ENCODE data around the gene CA10.

CA10 gene

GRCh38 chr17:51855806-51856205 is 302.7 kb downstream of the CA10 start:
- DNase-seq: no peak

GRCh38 chr17:51853857-51854256 is 304.7 kb downstream of the CA10 start:
- peak; percentile 32 for DNase-seq

GRCh38 chr17:51852603-51853002 is 305.9 kb downstream of the CA10 start:
- DNase-seq: no peak

DNA sequence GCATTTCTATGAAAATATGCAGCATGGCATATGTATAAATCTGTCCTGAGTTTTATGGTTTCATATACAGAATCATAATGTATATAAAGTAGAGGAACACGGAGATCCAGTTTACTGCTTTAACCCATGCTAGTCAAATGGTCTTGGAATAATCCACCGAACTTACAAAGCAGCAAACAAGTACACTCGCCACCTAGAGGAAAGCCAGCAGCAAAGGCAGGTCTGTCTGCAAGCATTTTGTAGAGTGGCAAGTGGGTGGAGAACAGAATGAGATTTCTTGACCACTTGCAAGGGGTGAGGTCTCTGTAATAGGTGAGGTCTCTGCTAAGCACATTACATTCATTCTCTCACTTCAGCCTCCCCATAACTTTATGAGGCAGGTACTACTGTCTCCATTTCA is 308.3 kb downstream of the CA10 start:
- DNase-seq: no peak

DNA sequence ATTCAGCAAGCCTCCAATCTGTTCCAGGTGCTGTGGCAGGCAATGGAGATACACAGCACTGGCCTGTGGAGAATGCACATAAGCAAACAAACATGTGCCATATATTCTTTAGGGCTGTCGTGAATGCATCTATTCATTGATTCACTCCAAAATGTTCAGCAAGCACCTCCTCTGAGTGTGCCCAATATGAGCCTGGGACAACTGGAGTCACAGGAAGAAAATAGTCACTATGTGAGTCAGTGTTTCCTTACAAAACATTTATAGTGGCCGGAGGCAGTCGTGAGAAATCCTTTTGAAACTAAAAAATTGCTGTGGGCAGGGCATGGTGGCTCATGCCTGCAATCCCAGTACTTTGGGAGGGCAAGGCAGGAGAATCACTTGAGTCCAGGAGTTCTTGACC is 310.1 kb downstream of the CA10 start:
- no peak for DNase-seq

- DNase-seq: no peak
Observed at GRCh38 chr17:51846566-51846965, 311.9 kb downstream of the CA10 start.

- no peak for DNase-seq
Observed at GRCh38 chr17:51845776-51846175, 312.7 kb downstream of the CA10 start.

- DNase-seq: no peak
Observed at GRCh38 chr17:51842763-51843162, 315.8 kb downstream of the CA10 start.

- no peak for DNase-seq
Observed at GRCh38 chr17:51841669-51842068, 316.8 kb downstream of the CA10 start.

GRCh38 chr17:51840688-51841087 is 317.8 kb downstream of the CA10 start:
- no peak for DNase-seq

DNA sequence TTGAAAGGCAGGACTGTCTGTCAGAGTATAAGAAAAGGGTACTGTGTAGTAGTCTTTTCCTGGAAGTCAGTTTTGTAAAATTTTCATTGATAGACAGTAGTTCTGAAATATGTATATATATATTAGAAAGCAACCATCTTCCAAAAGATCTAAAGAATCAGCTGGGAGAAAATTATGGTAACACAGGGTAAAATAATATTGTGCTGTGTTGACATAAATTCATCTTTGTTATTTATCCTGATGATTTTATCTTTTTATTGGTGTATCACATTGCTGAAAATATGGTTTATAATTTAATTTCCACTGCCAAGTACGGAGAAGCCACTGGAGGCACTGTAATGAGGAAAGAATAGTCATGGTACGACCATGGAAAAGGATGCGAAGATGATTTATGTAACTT is 324.9 kb downstream of the CA10 start:
- no peak for DNase-seq

- DNase-seq: no peak
Observed at GRCh38 chr17:51833045-51833444, 325.5 kb downstream of the CA10 start.

DNA sequence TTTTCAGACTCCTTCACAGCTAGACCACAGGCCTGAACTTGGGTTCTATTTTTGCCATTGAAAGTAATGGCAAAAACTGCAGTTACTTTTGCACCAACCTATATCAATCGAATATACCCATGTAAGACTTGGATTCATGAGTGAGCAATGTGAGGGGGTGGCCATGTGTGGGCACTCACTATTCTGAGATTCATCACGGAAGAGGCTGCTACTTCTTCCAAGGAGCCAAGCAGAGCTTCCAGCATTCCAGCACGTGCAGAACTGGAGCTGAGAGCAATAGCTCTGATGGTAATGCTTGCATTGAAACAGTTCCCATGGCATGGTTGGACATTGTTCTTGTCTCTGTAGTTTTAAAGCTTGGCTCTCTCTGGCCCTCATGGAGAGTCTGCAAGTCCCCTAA is 327.6 kb downstream of the CA10 start:
- no peak for DNase-seq

GRCh38 chr17:51830451-51830850 is 328.1 kb downstream of the CA10 start:
- DNase-seq: no peak

GRCh38 chr17:51828901-51829300 is 329.6 kb downstream of the CA10 start:
- no peak for DNase-seq

GRCh38 chr17:51827140-51827539 is 331.4 kb downstream of the CA10 start:
- no peak for DNase-seq

DNA sequence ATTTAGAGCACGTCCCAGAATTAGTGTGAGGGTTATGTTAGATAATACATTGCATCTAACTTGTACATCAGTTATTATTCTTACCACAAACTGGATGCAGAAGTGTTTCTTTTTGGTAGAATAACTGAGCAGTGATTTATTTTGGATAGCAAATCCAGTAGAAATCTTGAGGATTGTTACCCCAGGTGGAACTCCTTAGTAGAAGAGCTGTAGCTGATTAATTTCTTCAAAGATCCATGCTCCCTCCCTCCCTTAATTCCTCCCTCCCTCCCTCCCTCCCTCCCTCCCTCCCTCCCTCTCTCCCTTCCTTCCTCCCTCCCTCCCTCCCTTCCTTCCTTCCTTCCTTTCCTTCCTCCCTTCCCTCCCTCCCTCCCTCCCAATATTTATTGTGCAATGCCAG is 337.7 kb downstream of the CA10 start:
- no peak for DNase-seq

DNA sequence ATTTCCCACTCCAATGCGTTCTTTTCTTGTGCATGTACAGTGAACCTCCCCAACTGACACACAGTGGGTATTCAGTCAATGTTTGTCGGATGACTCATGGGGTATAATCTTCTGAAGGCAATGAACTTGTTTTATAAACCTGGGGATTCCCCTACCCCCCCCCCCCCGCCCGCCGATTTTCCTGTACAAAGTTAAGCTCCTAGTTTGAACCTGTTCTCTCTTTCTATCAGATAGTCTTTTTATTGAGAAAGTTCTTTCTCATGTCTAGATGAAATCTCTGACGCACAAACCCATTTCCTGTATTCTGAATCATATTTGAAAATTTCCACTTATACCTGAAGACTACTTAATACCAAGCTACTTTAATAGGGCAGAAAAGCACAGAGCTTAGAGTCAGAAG is 338.3 kb downstream of the CA10 start:
- DNase-seq: no peak

- no peak for DNase-seq
Observed at GRCh38 chr17:51819341-51820219, 338.9 kb downstream of the CA10 start.

GRCh38 chr17:51818777-51819176 is 339.7 kb downstream of the CA10 start:
- no peak for DNase-seq

GRCh38 chr17:51817955-51818354 is 340.6 kb downstream of the CA10 start:
- no peak for DNase-seq

DNA sequence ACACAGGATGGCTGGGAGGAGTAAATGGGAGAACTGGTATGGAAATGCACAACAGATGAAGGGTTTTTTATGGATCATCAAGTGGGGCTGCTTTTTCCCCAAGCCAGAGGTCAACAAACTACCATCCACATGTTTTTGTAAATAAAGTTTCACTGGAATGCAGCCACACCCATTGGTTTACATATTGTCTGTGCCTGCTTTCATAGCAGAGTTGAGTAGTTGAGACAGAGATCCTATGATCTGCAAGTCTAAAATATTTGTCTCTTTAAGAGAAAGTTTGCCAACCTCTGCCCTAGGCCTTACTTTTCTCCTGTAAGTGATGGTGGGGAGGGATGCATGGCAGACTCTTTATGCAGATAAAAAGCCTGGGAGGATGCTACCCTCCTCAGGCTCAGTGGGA is 341.4 kb downstream of the CA10 start:
- no peak for DNase-seq

- no peak for DNase-seq
Observed at GRCh38 chr17:51815097-51815496, 343.4 kb downstream of the CA10 start.

- DNase-seq: no peak
Observed at GRCh38 chr17:51814521-51814920, 344.0 kb downstream of the CA10 start.

- DNase-seq: no peak
Observed at GRCh38 chr17:51813784-51814174, 344.7 kb downstream of the CA10 start.

Measured in DMS79 (cell line).